GM21786 (cell line): ENCODE results near the gene FAM181B.

Experiments used
- ATAC-seq: cut with Tn5 transposase; IDR thresholded peaks from one replicate; pipeline ENCODE4 v1.9.1; 2021; ENCODE audit not compliant: unreplicated experiment

Gene FAM181B

DNA sequence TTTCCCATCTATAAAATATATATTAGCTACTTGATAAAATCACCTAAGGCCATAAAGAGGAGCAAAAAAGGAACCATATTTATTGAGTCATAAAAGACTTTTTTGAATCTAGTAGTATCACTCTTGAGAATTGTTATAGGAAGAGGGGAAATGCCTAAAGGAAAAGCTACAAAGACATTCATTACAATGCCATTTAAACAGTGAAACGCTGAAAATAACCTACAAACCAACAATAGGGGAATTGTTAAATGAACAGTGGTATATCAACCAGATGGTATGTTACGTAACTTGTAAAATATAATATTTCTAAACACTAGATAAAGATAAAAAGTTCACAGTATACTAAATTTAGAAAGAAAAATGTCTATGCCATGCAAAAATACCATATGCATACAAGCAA lies 47.5 kb downstream of the FAM181B start:
- ATAC-seq: no peak

DNA sequence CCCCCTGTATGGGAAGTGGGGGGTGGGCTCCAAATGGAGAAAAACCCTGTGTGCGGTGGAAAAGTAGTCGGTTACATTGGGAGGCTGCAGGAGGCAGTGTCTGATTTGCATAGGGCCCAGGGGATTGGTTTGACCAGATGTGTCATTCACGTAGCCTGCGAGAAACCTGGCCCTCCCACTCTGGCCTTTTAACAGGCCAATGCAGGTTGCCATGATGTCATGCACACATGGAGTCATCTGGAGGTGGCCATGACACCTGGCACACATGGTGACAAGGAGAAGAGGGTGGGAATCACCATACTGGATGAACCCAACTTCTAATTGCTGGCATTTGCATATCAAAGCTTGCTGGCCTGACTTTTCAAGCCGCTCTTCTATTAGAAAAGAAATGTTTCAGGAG lies 50.6 kb downstream of the FAM181B start:
- no peak for ATAC-seq

DNA sequence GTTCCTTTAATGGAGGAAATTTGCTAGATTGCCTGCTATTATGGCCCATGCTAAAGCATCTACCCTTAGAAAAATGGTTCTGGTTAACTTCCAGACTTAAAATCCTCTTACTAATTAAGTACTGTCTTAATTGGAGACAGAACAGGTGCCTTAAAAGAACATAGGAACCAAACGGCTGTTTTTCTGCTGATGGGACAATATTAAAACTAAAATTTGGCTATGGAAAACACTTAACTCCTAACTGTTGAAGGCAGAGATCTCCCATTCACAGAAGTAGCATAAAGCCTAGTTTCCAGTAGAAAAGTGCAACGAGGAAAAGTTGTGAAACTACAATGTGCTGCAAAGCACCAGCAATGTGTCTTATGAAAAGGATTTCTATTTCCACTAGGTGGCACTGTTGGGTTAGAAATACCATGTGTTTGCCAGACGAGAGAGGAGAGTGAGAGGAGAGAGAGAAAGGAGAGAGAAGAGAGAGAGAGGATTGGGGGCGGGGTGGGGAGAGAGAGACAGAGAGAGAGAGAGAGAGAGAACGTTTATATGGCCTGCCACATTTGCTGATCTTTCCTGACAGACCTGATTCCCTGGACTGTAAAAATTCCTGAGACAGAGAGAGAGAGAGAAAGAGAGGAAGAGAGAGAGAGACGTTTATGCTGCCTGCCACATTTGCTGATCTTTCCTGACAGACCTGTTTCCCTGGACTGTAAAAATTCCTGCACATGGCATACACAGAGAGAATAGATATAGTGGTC lies 51.5 kb downstream of the FAM181B start:
- ATAC-seq: peak; percentile 68

GRCh38 chr11:82680252-82680651 lies 53.4 kb downstream of the FAM181B start:
- ATAC-seq: no peak
